ENCODE data around the gene THEMIS.

DNA sequence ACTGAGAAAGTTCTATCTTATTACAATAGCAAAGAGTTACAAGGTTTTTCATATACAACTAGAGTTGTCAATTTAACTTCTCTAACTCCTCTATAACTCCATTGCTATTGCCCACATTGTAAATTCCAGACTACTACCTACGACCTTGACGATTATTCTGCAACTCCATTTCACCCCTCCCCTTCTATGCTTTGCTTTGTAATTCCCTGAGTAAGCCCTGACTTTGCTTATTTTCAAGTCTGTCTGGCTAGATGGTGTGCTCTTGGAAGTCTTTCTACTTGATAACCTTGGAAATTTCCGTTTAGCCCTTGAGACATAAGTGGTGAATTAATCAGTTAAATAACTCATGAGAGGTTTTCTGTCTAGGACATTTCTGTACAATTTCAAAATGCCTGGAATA is 162.4 kb downstream of the THEMIS start:
- TF ChIP-seq, protein P1, sequence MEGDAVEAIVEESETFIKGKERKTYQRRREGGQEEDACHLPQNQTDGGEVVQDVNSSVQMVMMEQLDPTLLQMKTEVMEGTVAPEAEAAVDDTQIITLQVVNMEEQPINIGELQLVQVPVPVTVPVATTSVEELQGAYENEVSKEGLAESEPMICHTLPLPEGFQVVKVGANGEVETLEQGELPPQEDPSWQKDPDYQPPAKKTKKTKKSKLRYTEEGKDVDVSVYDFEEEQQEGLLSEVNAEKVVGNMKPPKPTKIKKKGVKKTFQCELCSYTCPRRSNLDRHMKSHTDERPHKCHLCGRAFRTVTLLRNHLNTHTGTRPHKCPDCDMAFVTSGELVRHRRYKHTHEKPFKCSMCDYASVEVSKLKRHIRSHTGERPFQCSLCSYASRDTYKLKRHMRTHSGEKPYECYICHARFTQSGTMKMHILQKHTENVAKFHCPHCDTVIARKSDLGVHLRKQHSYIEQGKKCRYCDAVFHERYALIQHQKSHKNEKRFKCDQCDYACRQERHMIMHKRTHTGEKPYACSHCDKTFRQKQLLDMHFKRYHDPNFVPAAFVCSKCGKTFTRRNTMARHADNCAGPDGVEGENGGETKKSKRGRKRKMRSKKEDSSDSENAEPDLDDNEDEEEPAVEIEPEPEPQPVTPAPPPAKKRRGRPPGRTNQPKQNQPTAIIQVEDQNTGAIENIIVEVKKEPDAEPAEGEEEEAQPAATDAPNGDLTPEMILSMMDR (conservative IDR thresholded peaks at IDR 0.05; ENCODE audit: low read depth in 2 of 2) = no peak
- TF ChIP-seq, protein P2, sequence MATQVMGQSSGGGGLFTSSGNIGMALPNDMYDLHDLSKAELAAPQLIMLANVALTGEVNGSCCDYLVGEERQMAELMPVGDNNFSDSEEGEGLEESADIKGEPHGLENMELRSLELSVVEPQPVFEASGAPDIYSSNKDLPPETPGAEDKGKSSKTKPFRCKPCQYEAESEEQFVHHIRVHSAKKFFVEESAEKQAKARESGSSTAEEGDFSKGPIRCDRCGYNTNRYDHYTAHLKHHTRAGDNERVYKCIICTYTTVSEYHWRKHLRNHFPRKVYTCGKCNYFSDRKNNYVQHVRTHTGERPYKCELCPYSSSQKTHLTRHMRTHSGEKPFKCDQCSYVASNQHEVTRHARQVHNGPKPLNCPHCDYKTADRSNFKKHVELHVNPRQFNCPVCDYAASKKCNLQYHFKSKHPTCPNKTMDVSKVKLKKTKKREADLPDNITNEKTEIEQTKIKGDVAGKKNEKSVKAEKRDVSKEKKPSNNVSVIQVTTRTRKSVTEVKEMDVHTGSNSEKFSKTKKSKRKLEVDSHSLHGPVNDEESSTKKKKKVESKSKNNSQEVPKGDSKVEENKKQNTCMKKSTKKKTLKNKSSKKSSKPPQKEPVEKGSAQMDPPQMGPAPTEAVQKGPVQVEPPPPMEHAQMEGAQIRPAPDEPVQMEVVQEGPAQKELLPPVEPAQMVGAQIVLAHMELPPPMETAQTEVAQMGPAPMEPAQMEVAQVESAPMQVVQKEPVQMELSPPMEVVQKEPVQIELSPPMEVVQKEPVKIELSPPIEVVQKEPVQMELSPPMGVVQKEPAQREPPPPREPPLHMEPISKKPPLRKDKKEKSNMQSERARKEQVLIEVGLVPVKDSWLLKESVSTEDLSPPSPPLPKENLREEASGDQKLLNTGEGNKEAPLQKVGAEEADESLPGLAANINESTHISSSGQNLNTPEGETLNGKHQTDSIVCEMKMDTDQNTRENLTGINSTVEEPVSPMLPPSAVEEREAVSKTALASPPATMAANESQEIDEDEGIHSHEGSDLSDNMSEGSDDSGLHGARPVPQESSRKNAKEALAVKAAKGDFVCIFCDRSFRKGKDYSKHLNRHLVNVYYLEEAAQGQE (IDR thresholded peaks at IDR 0.05; ENCODE audit: unreplicated experiment) = no peak
- TF ChIP-seq EZH2phosphoT487 (IDR thresholded peaks at IDR 0.05; ENCODE audit: unreplicated experiment) = no peak
- TF ChIP-seq CREB1 (CRISPR knock-in tag; IDR thresholded peaks at IDR 0.05; ENCODE audit: low read depth) = no peak
- no peak for TF ChIP-seq JUNB (IDR thresholded peaks at IDR 0.05; ENCODE audit: unreplicated experiment)
- no peak for TF ChIP-seq EZH2 (IDR thresholded peaks at IDR 0.05; ENCODE audit: low read depth, unreplicated experiment)
- TF ChIP-seq ZNF114 (CRISPR knock-in tag; IDR thresholded peaks at IDR 0.05) = no peak
- no peak for TF ChIP-seq POLR2AphosphoS5 (IDR thresholded peaks at IDR 0.05; ENCODE audit: low read depth)
- TF ChIP-seq, protein P3, sequence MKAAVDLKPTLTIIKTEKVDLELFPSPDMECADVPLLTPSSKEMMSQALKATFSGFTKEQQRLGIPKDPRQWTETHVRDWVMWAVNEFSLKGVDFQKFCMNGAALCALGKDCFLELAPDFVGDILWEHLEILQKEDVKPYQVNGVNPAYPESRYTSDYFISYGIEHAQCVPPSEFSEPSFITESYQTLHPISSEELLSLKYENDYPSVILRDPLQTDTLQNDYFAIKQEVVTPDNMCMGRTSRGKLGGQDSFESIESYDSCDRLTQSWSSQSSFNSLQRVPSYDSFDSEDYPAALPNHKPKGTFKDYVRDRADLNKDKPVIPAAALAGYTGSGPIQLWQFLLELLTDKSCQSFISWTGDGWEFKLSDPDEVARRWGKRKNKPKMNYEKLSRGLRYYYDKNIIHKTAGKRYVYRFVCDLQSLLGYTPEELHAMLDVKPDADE (IDR thresholded peaks at IDR 0.05) = no peak
- TF ChIP-seq, protein P4, sequence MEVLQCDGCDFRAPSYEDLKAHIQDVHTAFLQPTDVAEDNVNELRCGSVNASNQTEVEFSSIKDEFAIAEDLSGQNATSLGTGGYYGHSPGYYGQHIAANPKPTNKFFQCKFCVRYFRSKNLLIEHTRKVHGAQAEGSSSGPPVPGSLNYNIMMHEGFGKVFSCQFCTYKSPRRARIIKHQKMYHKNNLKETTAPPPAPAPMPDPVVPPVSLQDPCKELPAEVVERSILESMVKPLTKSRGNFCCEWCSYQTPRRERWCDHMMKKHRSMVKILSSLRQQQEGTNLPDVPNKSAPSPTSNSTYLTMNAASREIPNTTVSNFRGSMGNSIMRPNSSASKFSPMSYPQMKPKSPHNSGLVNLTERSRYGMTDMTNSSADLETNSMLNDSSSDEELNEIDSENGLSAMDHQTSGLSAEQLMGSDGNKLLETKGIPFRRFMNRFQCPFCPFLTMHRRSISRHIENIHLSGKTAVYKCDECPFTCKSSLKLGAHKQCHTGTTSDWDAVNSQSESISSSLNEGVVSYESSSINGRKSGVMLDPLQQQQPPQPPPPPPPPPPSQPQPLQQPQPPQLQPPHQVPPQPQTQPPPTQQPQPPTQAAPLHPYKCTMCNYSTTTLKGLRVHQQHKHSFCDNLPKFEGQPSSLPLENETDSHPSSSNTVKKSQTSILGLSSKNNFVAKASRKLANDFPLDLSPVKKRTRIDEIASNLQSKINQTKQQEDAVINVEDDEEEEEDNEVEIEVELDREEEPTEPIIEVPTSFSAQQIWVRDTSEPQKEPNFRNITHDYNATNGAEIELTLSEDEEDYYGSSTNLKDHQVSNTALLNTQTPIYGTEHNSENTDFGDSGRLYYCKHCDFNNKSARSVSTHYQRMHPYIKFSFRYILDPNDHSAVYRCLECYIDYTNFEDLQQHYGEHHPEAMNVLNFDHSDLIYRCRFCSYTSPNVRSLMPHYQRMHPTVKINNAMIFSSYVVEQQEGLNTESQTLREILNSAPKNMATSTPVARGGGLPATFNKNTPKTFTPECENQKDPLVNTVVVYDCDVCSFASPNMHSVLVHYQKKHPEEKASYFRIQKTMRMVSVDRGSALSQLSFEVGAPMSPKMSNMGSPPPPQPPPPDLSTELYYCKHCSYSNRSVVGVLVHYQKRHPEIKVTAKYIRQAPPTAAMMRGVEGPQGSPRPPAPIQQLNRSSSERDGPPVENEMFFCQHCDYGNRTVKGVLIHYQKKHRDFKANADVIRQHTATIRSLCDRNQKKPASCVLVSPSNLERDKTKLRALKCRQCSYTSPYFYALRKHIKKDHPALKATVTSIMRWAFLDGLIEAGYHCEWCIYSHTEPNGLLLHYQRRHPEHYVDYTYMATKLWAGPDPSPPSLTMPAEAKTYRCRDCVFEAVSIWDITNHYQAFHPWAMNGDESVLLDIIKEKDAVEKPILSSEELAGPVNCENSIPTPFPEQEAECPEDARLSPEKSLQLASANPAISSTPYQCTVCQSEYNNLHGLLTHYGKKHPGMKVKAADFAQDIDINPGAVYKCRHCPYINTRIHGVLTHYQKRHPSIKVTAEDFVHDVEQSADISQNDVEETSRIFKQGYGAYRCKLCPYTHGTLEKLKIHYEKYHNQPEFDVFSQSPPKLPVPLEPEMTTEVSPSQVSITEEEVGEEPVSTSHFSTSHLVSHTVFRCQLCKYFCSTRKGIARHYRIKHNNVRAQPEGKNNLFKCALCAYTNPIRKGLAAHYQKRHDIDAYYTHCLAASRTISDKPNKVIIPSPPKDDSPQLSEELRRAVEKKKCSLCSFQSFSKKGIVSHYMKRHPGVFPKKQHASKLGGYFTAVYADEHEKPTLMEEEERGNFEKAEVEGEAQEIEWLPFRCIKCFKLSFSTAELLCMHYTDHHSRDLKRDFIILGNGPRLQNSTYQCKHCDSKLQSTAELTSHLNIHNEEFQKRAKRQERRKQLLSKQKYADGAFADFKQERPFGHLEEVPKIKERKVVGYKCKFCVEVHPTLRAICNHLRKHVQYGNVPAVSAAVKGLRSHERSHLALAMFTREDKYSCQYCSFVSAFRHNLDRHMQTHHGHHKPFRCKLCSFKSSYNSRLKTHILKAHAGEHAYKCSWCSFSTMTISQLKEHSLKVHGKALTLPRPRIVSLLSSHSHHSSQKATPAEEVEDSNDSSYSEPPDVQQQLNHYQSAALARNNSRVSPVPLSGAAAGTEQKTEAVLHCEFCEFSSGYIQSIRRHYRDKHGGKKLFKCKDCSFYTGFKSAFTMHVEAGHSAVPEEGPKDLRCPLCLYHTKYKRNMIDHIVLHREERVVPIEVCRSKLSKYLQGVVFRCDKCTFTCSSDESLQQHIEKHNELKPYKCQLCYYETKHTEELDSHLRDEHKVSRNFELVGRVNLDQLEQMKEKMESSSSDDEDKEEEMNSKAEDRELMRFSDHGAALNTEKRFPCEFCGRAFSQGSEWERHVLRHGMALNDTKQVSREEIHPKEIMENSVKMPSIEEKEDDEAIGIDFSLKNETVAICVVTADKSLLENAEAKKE (CRISPR knock-in tag; IDR thresholded peaks at IDR 0.05) = no peak
- TF ChIP-seq STAT1 (IDR thresholded peaks at IDR 0.05; ENCODE audit: unreplicated experiment) = no peak
